Measurements from ENCODE around the gene TRMT112. TPM values are rescaled to one million over a fixed set of nuclear protein-coding genes. Genes with fewer than 3 reads are reported as not detected.

TRMT112 gene
- 247 and 261 TPM in 2 replicates for polyA plus RNA-seq

GRCh38 chr11:64317325-64317960, at the start of gene TRMT112:
Gene TRMT112 (minus strand): TSS chr11:64317559. CDS start chr11:64317526, 33 bp downstream.

GRCh38 chr11:64358907-64359711, 41.8 kb upstream of the TRMT112 start, which contains the start of gene RPS6KA4:
Gene RPS6KA4 (plus strand): TSS chr11:64359162. CDS start chr11:64359236, 74 bp downstream.

GRCh38 chr11:64339754-64340408, 22.5 kb upstream of the TRMT112 start, which contains the start of gene CCDC88B:
Gene CCDC88B (plus strand): TSS chr11:64340204. CDS start chr11:64340267, 63 bp downstream.

GRCh38 chr11:64317961-64318765, 804 bp upstream of the TRMT112 start, which contains the start of gene PRDX5:
Gene PRDX5 (plus strand): TSS chr11:64318121. CDS start chr11:64318216, 95 bp downstream.

GRCh38 chr11:64305075-64305690, 12.2 kb downstream of the TRMT112 start, which contains the start of gene ESRRA:
Gene ESRRA (plus strand): TSS chr11:64305524. CDS start chr11:64307180, 1,656 bp downstream.

GRCh38 chr11:64299847-64300648, 17.3 kb downstream of the TRMT112 start, which contains the start of gene CATSPERZ:
Gene CATSPERZ (plus strand): TSS chr11:64300358. CDS start chr11:64300411, 53 bp downstream.

GRCh38 chr11:64291262-64291751, 26.1 kb downstream of the TRMT112 start, which contains the start of gene KCNK4:
Gene KCNK4 (plus strand): TSS chr11:64291302. CDS start chr11:64293019, 1,717 bp downstream.

GRCh38 chr11:64284962-64285884, 32.1 kb downstream of the TRMT112 start, which contains the start of gene GPR137:
Gene GPR137 (plus strand): TSS chr11:64285848. CDS start chr11:64286525, 677 bp downstream.

GRCh38 chr11:64284048-64284961, 33.1 kb downstream of the TRMT112 start, which contains the start of gene BAD:
Gene BAD (minus strand): TSS chr11:64284665. CDS start chr11:64284368, 297 bp downstream.

Other genes starting within 250 kb of the TRMT112 start
- gene MACROD1, start 151.4 kb downstream of the TRMT112 start, polyA plus RNA-seq = 1.9 TPM in 1 of 2 replicates, not detected in the other
- 43.6 and 47.9 TPM in 2 replicates for gene STIP1, start 131.4 kb downstream of the TRMT112 start, polyA plus RNA-seq
- gene FERMT3, start 110.8 kb downstream of the TRMT112 start, polyA plus RNA-seq = not detected in 2 replicates
- gene TRPT1, start 91.4 kb downstream of the TRMT112 start, polyA plus RNA-seq = 15.5 and 43.1 TPM in 2 replicates
- 8.7 and 9.8 TPM in 2 replicates for gene NUDT22, start 91.3 kb downstream of the TRMT112 start, polyA plus RNA-seq
- 8.8 and 9.0 TPM in 2 replicates for gene DNAJC4, start 87.0 kb downstream of the TRMT112 start, polyA plus RNA-seq
- gene VEGFB, start 83.0 kb downstream of the TRMT112 start, polyA plus RNA-seq = 9.3 and 11.2 TPM in 2 replicates
- gene FKBP2, start 76.5 kb downstream of the TRMT112 start, polyA plus RNA-seq = 387 and 624 TPM in 2 replicates
- 25.5 and 42.6 TPM in 2 replicates for gene PPP1R14B, start 70.6 kb downstream of the TRMT112 start, polyA plus RNA-seq
- 6.8 and 9.9 TPM in 2 replicates for gene PLCB3, start 66.0 kb downstream of the TRMT112 start, polyA plus RNA-seq
- 9.3 and 18.9 TPM in 2 replicates for gene BAD, start 32.9 kb downstream of the TRMT112 start, polyA plus RNA-seq
- gene GPR137, start 31.7 kb downstream of the TRMT112 start, polyA plus RNA-seq = 4.4 and 8.0 TPM in 2 replicates
- gene KCNK4, start 26.3 kb downstream of the TRMT112 start, polyA plus RNA-seq = 0.17 TPM in 1 of 2 replicates, not detected in the other
- gene CATSPERZ, start 17.2 kb downstream of the TRMT112 start, polyA plus RNA-seq = not detected in 2 replicates
- 2.4 and 7.9 TPM in 2 replicates for gene ESRRA, start 12.0 kb downstream of the TRMT112 start, polyA plus RNA-seq
- gene PRDX5, start 562 bp upstream of the TRMT112 start, polyA plus RNA-seq = 352 and 367 TPM in 2 replicates
- gene CCDC88B, start 22.6 kb upstream of the TRMT112 start, polyA plus RNA-seq = not detected in 2 replicates
- gene RPS6KA4, start 41.6 kb upstream of the TRMT112 start, polyA plus RNA-seq = 0.46 and 0.67 TPM in 2 replicates
- not detected in 2 replicates for gene SLC22A11, start 238.4 kb upstream of the TRMT112 start, polyA plus RNA-seq

Data from Purkinje cell (primary cell).